Measurements from ENCODE around the gene MC1R.

- TF ChIP-seq CTCF (IDR thresholded peaks at IDR 0.05 in 2 of 3, conservative IDR thresholded peaks at IDR 0.05 in 1 of 3; ENCODE audit: borderline replicate concordance in 1 of 3, insufficient read depth in 1 of 3, low read depth in 2 of 3, low read length in 2 of 3) (no peak), POLR2A (IDR thresholded peaks at IDR 0.05; ENCODE audit: borderline replicate concordance, extremely low read depth, insufficient read depth, insufficient read length) (no peak)
These were observed 44.5 kb upstream of the MC1R start for GRCh38 chr16:89873972-89874689.
